ENCODE data around the gene SLC25A15.

DNA sequence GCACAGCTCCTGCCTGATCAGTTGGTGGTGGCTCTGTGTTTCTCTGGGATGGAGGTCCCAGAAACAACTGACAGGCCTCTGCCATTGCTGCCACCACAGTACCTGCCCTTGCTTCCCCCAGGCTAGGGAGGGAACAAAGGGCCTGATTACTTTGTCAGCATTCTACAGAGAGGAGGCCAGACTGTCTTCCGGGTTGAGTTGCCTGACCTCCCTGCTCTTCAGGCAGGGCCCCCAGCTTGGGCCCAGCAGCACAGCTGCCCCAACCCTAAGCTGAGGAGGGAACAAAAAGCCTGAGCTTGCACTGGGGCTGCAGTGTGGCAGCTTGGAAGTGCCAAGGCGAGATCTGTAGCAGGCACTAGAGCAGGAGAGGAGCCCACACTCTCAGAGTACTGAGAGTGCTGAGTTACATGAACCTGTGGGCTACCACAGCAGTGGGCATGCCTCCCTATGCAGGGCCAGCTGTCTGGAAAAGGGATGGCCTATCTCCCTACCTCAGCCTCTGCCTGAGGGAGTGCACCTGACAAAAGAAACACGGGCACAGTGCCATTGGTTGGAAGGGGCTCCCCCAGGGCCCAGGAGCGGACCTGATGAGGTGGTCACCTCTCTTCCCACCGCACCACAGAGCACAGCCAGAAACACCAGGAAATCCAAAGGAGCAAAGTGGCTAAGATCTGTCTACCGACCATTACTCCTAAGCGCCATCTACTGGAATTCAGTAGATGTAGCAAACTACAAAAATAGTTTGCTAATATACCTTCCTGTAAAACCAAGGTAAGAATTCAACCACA is 24.4 kb downstream of the SLC25A15 start:
- no peak for TF ChIP-seq OSR1 (CRISPR knock-in tag; IDR thresholded peaks at IDR 0.05)
- TF ChIP-seq, protein P1, sequence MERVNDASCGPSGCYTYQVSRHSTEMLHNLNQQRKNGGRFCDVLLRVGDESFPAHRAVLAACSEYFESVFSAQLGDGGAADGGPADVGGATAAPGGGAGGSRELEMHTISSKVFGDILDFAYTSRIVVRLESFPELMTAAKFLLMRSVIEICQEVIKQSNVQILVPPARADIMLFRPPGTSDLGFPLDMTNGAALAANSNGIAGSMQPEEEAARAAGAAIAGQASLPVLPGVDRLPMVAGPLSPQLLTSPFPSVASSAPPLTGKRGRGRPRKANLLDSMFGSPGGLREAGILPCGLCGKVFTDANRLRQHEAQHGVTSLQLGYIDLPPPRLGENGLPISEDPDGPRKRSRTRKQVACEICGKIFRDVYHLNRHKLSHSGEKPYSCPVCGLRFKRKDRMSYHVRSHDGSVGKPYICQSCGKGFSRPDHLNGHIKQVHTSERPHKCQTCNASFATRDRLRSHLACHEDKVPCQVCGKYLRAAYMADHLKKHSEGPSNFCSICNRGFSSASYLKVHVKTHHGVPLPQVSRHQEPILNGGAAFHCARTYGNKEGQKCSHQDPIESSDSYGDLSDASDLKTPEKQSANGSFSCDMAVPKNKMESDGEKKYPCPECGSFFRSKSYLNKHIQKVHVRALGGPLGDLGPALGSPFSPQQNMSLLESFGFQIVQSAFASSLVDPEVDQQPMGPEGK (CRISPR knock-in tag; IDR thresholded peaks at IDR 0.05; ENCODE audit: borderline replicate concordance): no peak
- no peak for TF ChIP-seq ESRRG (CRISPR knock-in tag; IDR thresholded peaks at IDR 0.05)
- TF ChIP-seq, protein P2, sequence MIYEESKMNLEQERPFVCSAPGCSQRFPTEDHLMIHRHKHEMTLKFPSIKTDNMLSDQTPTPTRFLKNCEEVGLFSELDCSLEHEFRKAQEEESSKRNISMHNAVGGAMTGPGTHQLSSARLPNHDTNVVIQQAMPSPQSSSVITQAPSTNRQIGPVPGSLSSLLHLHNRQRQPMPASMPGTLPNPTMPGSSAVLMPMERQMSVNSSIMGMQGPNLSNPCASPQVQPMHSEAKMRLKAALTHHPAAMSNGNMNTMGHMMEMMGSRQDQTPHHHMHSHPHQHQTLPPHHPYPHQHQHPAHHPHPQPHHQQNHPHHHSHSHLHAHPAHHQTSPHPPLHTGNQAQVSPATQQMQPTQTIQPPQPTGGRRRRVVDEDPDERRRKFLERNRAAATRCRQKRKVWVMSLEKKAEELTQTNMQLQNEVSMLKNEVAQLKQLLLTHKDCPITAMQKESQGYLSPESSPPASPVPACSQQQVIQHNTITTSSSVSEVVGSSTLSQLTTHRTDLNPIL (CRISPR knock-in tag; IDR thresholded peaks at IDR 0.05; ENCODE audit: low read depth): no peak
- no peak for TF ChIP-seq TCF4 (CRISPR knock-in tag; IDR thresholded peaks at IDR 0.05; ENCODE audit: borderline replicate concordance)

Measured in SK-N-SH treated with all-trans-retinoic acid at 6 μM for 48 hours (cell line).